Ishikawa (cell line): ENCODE measurements around the gene ITPRIPL2.

Experiments
- CEBPB ChIP-seq: IDR thresholded peaks from 2 replicates; pipeline ENCODE4 v1.6.1; 2012
- CREB1 ChIP-seq: IDR thresholded peaks from 2 replicates; pipeline ENCODE4 v1.6.1; 2012; ENCODE audit warnings: low read depth
- EGR1 ChIP-seq: IDR thresholded peaks from 2 replicates; pipeline ENCODE4 v1.6.1; 2012
- EP300 ChIP-seq: IDR thresholded peaks from 2 replicates; pipeline ENCODE4 v1.6.1; 2012; ENCODE audit warnings: borderline replicate concordance
- FOXM1 ChIP-seq: IDR thresholded peaks from 2 replicates; pipeline ENCODE4 v1.6.1; 2012; ENCODE audit warnings: low read depth, borderline replicate concordance
- MAX ChIP-seq: IDR thresholded peaks from 2 replicates; pipeline ENCODE4 v1.6.1; 2012
- NFIC ChIP-seq: IDR thresholded peaks from 2 replicates; pipeline ENCODE4 v1.6.1; 2012
- RAD21 ChIP-seq: IDR thresholded peaks from 2 replicates; pipeline ENCODE4 v1.6.1; 2012; ENCODE audit warnings: low read depth
- REST ChIP-seq: IDR thresholded peaks from 2 replicates; pipeline ENCODE4 v1.6.1; 2012; ENCODE audit warnings: low read depth, mild to moderate bottlenecking
- TAF1 ChIP-seq: IDR thresholded peaks from 2 replicates; pipeline ENCODE4 v1.6.1; 2012; ENCODE audit warnings: low read depth, mild to moderate bottlenecking
- TCF12 ChIP-seq: IDR thresholded peaks from 2 replicates; pipeline ENCODE4 v1.6.1; 2012; ENCODE audit warnings: low read depth
- TEAD4 ChIP-seq: IDR thresholded peaks from 2 replicates; pipeline ENCODE4 v1.6.1; 2012
- USF1 ChIP-seq: IDR thresholded peaks from 2 replicates; pipeline ENCODE4 v1.6.1; 2012
- YY1 ChIP-seq: IDR thresholded peaks from 2 replicates; pipeline ENCODE4 v1.6.1; 2012; ENCODE audit warnings: low read depth
- ZBTB7A ChIP-seq: IDR thresholded peaks from 2 replicates; pipeline ENCODE4 v1.6.1; 2012; ENCODE audit warnings: low read depth

Gene ITPRIPL2

GRCh38 chr16:19119564-19119963 is 5.8 kb downstream of the ITPRIPL2 start:
- TF ChIP-seq REST, result no peak
- no peak for TF ChIP-seq RAD21
- no peak for TF ChIP-seq CREB1
- TF ChIP-seq NFIC, result no peak
- no peak for TF ChIP-seq ZBTB7A
- TF ChIP-seq YY1, result no peak
- no peak for TF ChIP-seq TAF1
- no peak for TF ChIP-seq FOXM1
- no peak for TF ChIP-seq USF1
- no peak for TF ChIP-seq TCF12
- no peak for TF ChIP-seq EP300
- TF ChIP-seq CEBPB, result no peak
- no peak for TF ChIP-seq TEAD4
- no peak for TF ChIP-seq EGR1
- no peak for TF ChIP-seq MAX

- TF ChIP-seq TCF12 (no peak), CREB1 (no peak), RAD21 (no peak), REST (no peak), YY1 (no peak)
Measured at GRCh38 chr16:19123535-19124178, 9.9 kb downstream of the ITPRIPL2 start.

GRCh38 chr16:19126300-19126699 is 12.5 kb downstream of the ITPRIPL2 start:
- TF ChIP-seq USF1 (peak; percentile 60), TCF12 (no peak)

- TF ChIP-seq USF1 (no peak), MAX (no peak), TCF12 (no peak), YY1 (no peak), CREB1 (no peak), FOXM1 (no peak), EGR1 (no peak), TAF1 (no peak)
Measured at GRCh38 chr16:19127205-19127604, 13.4 kb downstream of the ITPRIPL2 start.

- TF ChIP-seq FOXM1 (no peak), ZBTB7A (no peak), NFIC (no peak), MAX (no peak), USF1 (no peak), REST (no peak), EP300 (no peak), TEAD4 (no peak), YY1 (no peak), CREB1 (no peak), TCF12 (no peak), RAD21 (no peak), CEBPB (no peak), EGR1 (no peak), TAF1 (no peak)
Measured at GRCh38 chr16:19127674-19128131, 13.9 kb downstream of the ITPRIPL2 start.
